ENCODE measurements around the gene ERN1.

- no peak for TF ChIP-seq CTCF (conservative IDR thresholded peaks at IDR 0.05; ENCODE audit: low read depth, low read length)
- TF ChIP-seq EZH2phosphoT487 (IDR thresholded peaks at IDR 0.05; ENCODE audit: borderline replicate concordance, low read length): no peak
- no peak for TF ChIP-seq EZH2 (IDR thresholded peaks at IDR 0.05; ENCODE audit: low read length, unreplicated experiment)
Observed at GRCh38 chr17:64129515-64129764, 504 bp downstream of the ERN1 start.

Measured in PC-3 (cell line).